ENCODE data around the gene COX20. TPM values are rescaled to one million over a fixed set of nuclear protein-coding genes. Genes with fewer than 3 reads are reported as not detected.

COX20 gene
- total RNA-seq, 1 donor = 44.2 TPM

DNA sequence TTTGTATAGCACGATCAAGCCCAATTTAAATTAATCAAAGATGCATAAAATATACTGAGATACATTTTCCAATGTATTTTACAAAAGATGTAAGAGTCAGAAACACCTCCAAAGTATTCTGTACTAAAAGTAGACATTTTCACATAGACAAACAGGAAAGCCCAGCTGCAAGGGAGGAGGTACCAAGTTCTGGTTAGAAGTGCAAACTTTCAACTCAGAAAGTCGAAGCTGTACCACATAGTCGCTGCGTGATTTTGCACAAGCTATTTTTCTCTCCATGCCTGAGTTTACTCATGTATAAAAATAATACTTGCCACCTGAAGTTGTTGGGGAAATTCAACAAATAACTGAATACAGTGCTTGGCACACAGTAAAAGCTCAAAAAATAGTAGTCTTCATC, 34.5 kb downstream of the COX20 start:
- H3K4me3 ChIP-seq (ENCODE audit: low read depth, low read length) = no peak overlapping the region
- DNase-seq (ENCODE audit: low read depth) = no peak
- no peak for TF ChIP-seq CTCF (IDR thresholded peaks at IDR 0.05; ENCODE audit: insufficient read depth, low read length)

- no peak overlapping the region for H3K4me3 ChIP-seq (ENCODE audit: low read depth, low read length)
- no peak for DNase-seq (ENCODE audit: low read depth)
- TF ChIP-seq CTCF (IDR thresholded peaks at IDR 0.05; ENCODE audit: insufficient read depth, low read length) = no peak
Measured at GRCh38 chr1:244874974-244875579, 39.6 kb downstream of the COX20 start.

GRCh38 chr1:244876228-244876910, 40.9 kb downstream of the COX20 start:
- TF ChIP-seq CTCF (IDR thresholded peaks at IDR 0.05; ENCODE audit: insufficient read depth, low read length) = no peak
- H3K4me3 ChIP-seq (ENCODE audit: low read depth, low read length) = no peak overlapping the region
- DNase-seq (ENCODE audit: low read depth) = no peak

GRCh38 chr1:244878681-244879080, 43.2 kb downstream of the COX20 start:
- no peak overlapping the region for H3K4me3 ChIP-seq (ENCODE audit: low read depth, low read length)
- TF ChIP-seq CTCF (IDR thresholded peaks at IDR 0.05; ENCODE audit: insufficient read depth, low read length) = no peak
- no peak for DNase-seq (ENCODE audit: low read depth)

DNA sequence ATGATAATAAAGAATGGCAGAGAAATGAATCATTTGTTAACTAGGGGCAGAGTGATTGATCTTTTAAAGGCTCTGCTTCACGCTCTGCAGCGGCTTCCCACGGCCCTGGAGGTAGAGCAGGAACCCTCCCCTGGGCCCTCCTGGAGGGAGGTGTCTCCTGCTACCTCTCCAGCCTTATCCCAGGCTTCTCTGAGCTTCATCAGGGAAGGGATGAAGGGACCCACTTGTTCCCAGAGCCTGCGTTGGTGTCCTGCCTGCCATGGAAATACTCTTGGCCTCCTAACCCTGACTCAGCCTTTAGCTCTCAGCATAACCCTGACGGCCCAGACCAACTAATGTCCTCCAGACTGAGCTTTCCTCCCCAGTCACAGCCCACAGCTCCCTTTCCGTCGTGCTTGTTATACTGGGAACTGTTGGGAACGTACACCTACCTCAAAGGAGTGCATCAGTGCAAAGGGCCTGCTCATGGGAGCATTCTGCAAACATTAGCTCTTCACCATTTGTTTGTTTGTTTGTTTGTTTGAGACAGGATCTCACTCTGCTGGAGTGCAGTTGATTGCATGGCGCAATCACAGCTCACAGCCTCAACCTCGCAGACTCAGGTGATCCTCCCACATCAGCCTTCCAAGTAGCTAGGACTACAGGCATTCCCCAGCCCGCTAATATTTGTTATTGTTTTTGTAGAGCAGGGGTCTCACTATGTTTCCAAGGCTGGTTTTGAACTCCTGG, 46.3 kb downstream of the COX20 start:
- TF ChIP-seq CTCF (IDR thresholded peaks at IDR 0.05; ENCODE audit: insufficient read depth, low read length) = no peak
- no peak overlapping the region for H3K4me3 ChIP-seq (ENCODE audit: low read depth, low read length)
- DNase-seq (ENCODE audit: low read depth) = no peak

GRCh38 chr1:244887281-244887680, 51.8 kb downstream of the COX20 start:
- TF ChIP-seq CTCF (IDR thresholded peaks at IDR 0.05; ENCODE audit: insufficient read depth, low read length) = no peak
- no peak overlapping the region for H3K4me3 ChIP-seq (ENCODE audit: low read depth, low read length)
- no peak for DNase-seq (ENCODE audit: low read depth)

Measured in fibroblast of the aortic adventitia (primary cell).